Activated T-helper 1 cell treated with Interleukin-2 at 50 U/mL for 16 hours (primary cell): ENCODE measurements around the gene SLC25A22.

Source experiments
- DNase-seq: peaks from one replicate; pipeline ENCODE4 v3.0.0-alpha.2; 2020; ENCODE audit warnings: low read depth

Gene SLC25A22

DNA sequence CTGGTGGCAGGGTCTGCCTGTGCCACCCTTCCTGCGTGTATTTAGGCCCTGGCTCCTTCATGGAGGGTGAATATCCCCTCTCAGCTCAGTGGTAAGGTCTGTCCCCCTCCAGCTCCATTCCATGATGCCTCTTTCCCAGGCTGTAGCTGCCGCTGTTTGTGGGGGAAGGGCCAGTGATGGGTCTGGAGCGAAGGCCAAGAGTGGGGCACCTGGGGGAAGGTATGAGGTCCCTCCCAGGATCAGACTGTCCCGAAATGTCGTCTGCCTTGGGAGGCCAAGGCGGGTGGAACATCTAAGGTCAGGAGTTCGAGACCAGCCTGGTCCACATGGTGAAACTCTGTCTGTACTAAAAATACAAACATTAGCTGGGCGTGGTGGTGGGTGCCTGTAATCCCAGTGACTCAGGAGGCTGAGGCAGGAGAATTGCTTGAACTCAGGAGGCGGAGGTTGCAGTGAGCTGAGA lies 35.8 kb upstream of the SLC25A22 start:
- no peak for DNase-seq

DNA sequence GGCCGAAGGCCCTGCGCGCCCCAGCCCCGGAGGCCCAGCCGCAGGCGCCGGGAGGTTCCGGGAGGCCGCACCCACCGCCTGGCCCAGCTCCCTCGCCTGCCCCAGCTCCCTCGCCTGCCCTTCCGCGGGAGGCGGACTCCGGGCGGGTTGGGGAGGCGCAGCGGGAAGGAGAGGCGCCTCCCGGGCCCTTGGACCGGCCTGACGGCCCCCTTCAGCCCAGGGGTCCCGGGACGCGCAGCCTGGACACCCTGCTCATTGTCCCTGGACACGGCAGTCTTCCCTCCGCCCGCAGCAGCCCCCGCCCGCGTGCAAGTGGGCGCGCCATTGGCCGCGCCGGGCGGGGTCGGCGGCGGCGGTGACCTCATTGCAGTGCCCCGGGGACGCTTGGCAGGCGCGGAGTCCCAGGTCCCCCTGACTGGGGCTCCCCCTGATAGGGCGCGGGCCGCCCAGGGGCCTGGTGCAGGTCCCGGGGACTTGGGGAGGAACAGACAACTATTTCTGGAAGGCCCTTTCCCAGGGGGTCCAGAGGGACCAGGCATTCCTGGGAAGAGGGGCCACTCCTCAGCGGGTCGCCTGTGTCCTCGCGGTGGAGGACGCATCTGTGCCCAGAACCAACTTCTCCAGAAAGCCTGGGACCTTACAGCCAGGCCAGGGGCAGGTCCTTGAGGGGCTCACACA lies 35.2 kb upstream of the SLC25A22 start:
- no peak for DNase-seq

DNA sequence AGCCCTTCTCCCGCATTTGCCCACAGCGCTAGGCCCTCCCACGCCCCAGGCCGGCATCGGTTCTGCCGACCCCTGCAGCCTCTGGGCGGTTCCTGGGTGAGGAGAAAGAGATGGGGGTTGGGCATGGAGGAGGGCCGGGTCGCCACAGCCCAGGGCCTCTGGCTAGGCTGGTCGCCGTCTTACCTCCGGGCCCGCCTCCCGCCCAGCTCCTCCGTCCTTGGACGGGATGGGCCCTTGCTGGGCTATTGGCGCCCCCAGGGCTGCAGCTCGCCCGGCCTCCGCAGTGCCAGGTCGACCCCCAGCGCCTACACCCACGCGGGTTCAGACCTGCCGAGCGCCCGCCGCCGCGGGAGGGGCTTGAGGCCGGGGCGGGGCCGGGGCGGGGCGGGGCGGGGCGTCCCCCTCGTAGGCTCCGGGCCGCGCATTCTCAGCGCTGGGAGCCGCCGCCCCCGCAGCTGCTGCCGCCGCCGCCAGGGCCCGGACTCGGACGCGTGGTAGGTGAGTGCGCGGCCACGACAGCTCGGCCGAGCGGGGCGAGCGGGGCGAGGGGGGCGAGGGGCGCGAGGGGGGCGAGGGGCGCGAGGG lies 34.5 kb upstream of the SLC25A22 start, which contains the start of gene CD151:
Gene CD151 (plus strand): TSS at position 424 of the 585 bp plus-strand sequence. CDS start 3,118 bp downstream, outside the sequence.
- DNase-seq = no peak

DNA sequence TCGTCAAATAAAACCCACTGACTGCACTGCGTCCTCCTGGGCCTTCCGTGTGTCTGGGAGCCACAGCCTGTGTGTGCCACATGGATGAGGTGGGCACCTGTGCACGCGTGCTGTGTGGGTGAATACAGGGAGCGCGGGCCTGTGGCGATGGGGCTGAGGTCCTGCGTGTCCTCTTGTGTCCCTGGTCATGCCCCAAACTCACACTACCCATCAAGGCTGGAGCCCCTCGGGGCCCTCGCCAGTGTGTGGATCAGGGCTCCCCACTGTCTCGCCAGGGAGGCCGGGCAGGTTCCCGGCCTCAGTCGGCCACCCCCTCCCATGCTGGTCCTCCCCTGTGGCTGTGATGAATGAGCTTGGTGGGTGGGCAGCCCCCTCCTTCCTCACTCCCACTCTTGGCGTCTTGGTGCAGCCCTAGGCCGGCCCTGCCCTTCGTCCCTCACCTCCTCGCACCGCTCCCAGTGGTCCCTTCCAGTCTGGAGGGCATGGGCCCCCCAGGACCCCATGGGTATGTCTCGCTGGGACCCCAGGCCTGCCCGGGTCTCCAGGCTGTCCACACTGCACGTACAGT lies 34.0 kb upstream of the SLC25A22 start:
- no peak for DNase-seq

DNA sequence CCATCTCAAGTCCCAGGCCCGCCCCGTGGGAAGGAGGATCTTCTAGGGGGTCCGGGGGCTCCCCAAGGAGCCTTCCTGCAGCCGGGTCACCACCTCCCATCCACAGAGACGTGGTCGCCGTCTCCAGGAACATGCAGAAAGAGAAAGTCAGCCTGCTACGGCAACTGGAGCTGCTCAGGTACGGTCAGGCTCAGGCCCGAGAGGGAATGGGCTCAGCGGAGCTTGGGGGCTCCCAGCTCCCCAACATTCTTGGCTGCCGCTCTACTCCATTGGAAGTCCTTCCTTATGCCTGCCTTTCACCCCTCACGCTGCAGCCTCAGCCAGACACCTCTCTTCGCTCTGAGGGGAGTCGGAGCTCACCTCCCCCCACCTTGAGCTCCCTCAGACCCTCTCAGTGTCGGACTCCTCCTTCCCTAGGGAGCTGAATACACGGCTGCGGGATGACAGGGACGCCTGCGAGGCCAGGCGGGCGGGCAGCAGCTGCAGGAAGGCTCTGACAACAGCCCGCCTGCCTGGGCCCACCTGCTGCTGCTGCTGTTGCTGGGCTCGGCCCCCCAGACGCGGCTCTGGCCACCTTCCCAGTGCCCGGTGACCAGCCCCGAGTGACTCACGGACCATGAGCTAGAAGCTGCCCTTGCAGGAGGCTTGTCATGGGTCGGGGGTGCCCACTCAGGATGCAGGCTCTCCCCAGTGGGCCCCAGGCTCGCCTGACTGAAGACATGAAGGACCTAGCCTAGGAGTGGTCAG lies 33.2 kb upstream of the SLC25A22 start:
- no peak for DNase-seq

DNA sequence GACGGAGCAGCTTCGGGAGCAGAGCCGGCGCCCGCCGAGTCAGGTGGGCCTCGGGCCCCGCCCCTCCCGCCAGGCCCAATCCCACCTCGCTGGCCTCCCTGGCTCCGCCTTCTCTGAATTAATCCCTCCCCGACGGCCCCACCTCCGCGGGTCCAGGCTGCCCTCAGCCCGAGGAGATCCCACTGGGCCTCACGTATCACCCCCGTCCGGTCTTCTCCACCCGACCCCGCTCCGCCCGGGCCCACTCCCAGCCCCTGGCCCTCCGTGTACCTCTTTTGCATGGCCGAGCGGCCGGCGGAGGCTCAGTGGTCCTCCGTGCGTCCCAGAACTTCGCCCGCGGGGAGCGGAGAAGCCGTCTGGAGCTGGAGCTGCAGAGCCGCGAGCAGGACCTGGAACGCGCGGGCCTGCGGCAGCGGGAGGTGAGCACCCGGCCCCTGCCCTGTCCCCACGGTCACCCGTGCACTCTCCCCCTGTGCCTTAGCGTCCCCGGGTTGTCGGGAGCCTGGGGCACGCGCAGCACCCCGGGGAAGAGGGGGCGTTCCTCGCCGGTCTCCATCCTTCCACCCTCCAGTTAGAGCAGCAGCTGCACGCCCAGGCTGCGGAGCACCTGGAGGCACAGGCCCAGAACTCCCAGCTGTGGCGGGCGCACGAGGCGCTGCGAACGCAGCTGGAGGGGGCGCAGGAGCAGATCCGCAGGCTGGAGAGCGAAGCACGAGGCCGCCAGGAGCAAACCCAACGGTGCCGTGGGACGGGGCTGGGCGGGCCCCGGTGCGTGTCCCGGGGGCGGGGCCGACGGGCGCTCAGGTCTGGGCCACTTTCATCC lies 32.4 kb upstream of the SLC25A22 start:
- no peak for DNase-seq

DNA sequence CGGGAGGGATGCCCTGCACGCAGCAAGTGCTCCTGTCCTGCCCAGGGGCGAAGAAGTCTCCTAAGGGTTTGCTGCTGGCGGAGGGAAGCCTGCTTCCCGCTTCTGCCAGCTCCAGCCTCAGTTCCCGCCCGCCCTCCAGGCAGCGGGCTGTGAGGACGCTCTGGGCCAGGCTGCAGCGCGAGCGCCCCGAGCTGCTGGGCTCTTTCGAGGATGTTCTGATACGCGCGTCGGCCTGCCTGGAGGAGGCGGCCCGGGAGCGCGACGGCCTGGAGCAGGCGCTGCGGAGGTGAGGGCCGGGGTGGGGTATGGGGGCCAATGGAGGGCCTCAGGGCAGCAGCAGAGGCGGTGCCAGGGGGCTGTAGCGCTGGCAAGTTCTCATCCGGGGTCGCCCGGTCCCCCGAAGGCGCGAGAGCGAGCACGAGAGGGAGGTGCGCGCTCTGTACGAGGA lies 31.8 kb upstream of the SLC25A22 start:
- no peak for DNase-seq

GRCh38 chr11:829176-829846 lies 31.2 kb upstream of the SLC25A22 start:
- DNase-seq = no peak

- no peak for DNase-seq
Measured at GRCh38 chr11:828506-829175, 30.6 kb upstream of the SLC25A22 start.

DNA sequence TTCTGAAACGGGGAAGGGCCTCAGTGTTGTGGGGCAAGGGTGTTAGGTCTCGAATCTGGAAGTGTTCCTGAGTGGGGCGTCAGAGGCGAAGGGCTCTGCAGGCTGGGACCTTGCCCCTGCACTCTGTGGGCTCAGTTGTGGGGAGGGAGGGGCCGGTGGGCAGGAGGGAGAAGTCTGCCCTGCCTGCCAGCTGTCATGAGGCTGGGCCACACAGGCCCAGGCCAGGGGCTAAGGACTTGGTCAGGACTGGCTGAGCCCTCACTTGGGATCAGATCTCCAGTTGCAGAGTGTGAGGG lies 29.8 kb upstream of the SLC25A22 start, which contains the start of gene CRACR2B:
Gene CRACR2B (plus strand): TSS at position 23 of the 296 bp plus-strand sequence. CDS start 689 bp downstream, outside the sequence.
- no peak for DNase-seq

GRCh38 chr11:827146-827896 lies 29.2 kb upstream of the SLC25A22 start:
- DNase-seq = no peak

- no peak for DNase-seq
Measured at GRCh38 chr11:826836-827145, 28.7 kb upstream of the SLC25A22 start.

DNA sequence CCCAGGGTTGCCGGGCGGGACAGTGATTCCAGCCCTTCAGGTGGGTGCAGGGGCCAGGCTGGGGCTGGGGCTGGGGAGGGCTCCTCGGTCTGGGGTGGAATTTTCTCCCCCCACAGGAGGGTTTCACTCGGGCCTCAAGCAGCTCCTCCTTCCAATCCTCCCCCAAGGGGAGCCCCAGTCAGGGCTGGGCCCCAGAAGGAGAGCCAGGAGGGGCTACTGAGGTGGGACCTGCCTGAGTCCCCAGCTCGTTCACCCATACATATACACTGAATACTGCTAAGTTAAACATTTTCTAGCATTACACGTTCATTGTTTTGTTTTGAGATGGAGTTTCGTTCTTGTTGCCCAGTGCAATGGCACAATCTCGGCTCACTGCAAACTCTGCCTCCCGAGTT lies 28.1 kb upstream of the SLC25A22 start:
- no peak for DNase-seq

- DNase-seq = no peak
Measured at GRCh38 chr11:825366-826226, 27.5 kb upstream of the SLC25A22 start.

GRCh38 chr11:824942-825341 lies 26.9 kb upstream of the SLC25A22 start:
- no peak for DNase-seq

DNA sequence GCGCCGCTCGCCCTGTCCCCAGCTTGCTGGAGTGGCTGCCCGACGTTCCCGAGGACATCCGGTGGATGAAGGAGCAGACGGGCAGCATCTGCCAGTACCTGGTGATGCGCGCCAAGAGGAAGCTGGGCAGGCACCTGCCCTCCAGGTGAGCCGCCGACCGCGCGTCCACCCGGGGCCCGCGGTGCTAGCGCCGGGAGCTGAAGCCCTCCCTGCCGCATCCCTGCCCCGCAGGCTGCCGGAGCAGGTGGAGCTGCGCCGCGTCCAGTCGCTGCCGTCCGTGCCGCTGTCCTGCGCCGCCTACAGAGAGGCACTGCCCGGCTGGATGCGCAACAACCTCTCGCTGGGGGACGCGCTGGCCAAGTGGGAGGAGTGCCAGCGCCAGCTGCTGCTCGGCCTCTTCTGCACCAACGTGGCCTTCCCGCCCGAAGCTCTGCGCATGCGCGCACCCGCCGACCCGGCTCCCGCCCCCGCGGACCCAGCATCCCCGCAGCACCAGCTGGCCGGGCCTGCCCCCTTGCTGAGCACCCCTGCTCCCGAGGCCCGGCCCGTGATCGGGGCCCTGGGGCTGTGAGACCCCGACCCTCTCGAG lies 26.3 kb upstream of the SLC25A22 start:
- DNase-seq = no peak

GRCh38 chr11:823441-824291 lies 25.6 kb upstream of the SLC25A22 start:
- DNase-seq = no peak
